DMS53 treated with DMSO at 0.1 percent for 48 hours (cell line): ENCODE results near the gene AUH.
"Not testable (repeated sequence)": the region's sequence is repeated elsewhere in the genome, so short reads cannot be mapped to it uniquely, and the experiment has no call there.

Experiments
- DNase-seq: peaks from one replicate; lab custom pipeline; 2025; ENCODE audit not compliant: unreplicated experiment; lab: John Stamatoyannopoulos, UW

Gene AUH

GRCh38 chr9:91361291-91362050 is at the start of gene AUH:
TSS of gene AUH (minus strand) at chr9:91361918. CDS start at chr9:91361889, 29 bp downstream.
- DNase-seq: peak; percentile 48

- no peak for DNase-seq
Measured at GRCh38 chr9:91411096-91411771, 49.5 kb upstream of the AUH start.

GRCh38 chr9:91410161-91410560 is 48.4 kb upstream of the AUH start:
- DNase-seq: no peak

- DNase-seq: no peak
Measured at GRCh38 chr9:91408475-91408874, 46.8 kb upstream of the AUH start.

GRCh38 chr9:91407580-91408318 is 46.0 kb upstream of the AUH start:
- no peak for DNase-seq

GRCh38 chr9:91405343-91406077 is 43.8 kb upstream of the AUH start:
- no peak for DNase-seq

GRCh38 chr9:91403665-91404543 is 42.2 kb upstream of the AUH start:
- no peak for DNase-seq

- DNase-seq: no peak
Measured at GRCh38 chr9:91398926-91399325, 37.2 kb upstream of the AUH start.

- no peak for DNase-seq
Measured at GRCh38 chr9:91395553-91396471, 34.1 kb upstream of the AUH start.

- no peak for DNase-seq
Measured at GRCh38 chr9:91395106-91395552, 33.4 kb upstream of the AUH start.

- no peak for DNase-seq
Measured at GRCh38 chr9:91393826-91394225, 32.1 kb upstream of the AUH start.

- no peak for DNase-seq
Measured at GRCh38 chr9:91392435-91392834, 30.7 kb upstream of the AUH start.

- no peak for DNase-seq
Measured at GRCh38 chr9:91391818-91392217, 30.1 kb upstream of the AUH start.

- no peak for DNase-seq
Measured at GRCh38 chr9:91391412-91391811, 29.7 kb upstream of the AUH start.

GRCh38 chr9:91389686-91390085 is 28.0 kb upstream of the AUH start:
- DNase-seq: not testable (repeated sequence)

GRCh38 chr9:91386765-91387164 is 25.0 kb upstream of the AUH start:
- no peak for DNase-seq

- DNase-seq: no peak
Measured at GRCh38 chr9:91384954-91385353, 23.2 kb upstream of the AUH start.

- DNase-seq: no peak
Measured at GRCh38 chr9:91383577-91383976, 21.9 kb upstream of the AUH start.

- DNase-seq: no peak
Measured at GRCh38 chr9:91382298-91382697, 20.6 kb upstream of the AUH start.
